Activated CD8-positive, alpha-beta memory T cell treated with anti-CD3 and anti-CD28 coated beads for 24 hours (primary cell): ENCODE data around the gene ZBTB11.
A peak's percentile ranks its signal among the peaks of the same experiment; 100 is the strongest.
"Not testable (repeated sequence)": the region's sequence is repeated elsewhere in the genome, so short reads cannot be mapped to it uniquely, and the experiment has no call there.

ENCODE experiments used
- DNase-seq: peaks from one replicate; pipeline ENCODE4 v3.0.0-alpha.2; 2020

ZBTB11 gene

DNA sequence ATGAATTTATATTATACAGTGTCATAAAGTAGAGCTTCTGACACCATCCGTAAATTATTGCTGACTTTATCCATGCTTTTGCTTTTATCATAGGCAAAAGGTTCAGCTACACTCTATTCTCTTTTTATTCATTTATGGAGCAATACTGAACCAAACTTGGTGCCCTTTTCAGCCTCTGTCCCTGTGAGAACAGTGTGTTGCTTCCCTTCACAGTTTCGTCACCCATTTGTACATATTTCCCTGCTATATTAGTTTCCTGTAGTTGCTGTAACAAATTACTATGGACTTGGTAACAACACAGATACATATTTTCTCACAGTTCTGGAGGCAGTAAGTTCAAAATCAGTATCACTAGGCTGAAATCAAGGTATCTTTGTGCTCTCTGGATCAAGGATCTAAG lies 12.4 kb upstream of the ZBTB11 start:
- no peak for DNase-seq

DNA sequence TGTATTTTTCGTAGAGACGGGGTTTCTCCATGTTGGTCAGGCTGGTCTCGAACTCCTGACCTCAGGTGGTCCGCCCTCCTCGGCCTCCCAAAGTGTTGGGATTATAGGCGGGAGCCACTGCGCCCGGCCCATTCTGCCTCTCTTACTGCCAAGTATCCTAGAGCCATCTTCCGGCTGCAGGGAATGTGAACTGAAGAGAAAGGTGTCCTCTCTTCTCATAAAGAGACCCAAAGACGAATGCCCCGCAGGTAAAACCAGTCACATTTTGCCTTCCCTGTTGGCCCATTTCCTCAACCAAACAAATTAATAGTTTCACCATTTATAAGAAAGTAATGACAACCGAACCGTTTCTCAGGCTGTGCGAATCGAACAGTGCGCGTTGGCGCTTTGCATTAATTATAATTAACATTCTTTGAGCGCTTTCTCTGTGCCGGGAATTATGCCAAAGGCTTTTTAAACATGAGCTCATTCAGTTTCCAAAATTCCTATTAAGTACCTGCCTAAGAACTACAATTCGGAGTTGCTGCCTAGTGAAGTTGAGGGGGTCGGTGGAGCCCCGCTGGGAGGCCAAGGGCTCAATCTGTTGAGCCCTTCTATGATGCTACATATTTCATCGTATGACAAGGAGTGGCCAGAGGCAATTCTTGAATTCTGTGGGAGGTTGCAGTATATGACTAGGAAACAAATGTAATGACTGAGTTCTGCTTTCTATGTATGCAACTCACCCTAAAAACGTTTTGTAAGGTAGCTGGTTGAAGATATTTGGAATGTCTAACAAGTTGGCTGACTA lies 10.4 kb upstream of the ZBTB11 start:
- no peak for DNase-seq

DNA sequence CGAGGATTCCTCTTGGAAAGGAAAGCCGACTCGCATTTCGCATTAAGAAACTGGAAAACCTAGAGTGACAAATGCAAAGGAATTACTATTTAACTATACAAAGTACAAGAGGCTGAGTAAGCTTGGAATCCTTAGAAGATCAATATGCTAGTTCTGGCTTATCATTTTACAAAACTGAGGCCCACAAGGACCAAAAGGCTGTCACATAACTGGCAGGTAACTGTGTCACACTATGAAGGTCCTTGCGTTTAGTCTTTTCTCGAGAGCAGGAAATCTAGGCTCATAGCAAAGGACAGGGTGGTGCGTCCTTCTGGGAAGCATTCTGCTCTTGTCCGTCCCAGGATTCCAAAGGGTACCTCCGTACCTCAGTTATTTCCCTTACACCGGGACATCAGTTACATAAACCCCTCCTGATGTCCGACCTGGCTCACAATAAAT lies 9.0 kb upstream of the ZBTB11 start:
- DNase-seq = no peak

DNA sequence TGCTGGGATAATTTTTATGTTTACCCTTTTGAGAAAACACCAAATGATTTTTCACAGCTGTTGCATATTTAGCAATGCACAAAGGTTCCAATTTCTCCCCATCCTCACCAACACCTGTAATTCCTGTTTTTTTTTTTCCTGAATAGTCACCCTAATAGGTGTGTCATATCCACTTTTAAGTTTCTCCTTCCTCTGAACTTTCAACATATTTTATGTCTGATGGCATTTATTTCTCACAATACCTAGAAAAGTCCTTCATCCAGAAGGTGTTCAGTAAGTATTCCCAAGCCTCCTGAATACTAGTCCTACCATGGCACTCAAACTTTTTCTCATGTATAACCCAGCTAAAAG lies 8.1 kb upstream of the ZBTB11 start:
- no peak for DNase-seq

DNA sequence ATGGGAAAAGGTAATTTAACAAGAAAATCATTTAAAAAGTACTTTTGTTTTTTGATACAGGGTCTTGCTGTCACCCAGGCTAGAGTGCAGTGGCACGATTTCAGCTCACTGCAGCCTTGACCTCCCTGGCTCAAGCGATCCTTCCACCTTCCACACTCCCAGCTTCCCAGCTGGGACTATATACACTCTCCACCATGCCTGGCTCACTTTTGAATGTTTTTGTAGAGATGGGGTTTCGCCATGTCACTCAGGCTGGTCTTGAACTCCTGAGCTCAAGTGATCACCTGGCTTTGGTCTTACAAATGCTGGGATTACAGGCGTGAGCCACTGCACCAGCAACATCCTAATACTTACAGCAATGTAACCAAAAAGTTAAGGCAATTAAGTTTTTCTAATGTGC lies 3.5 kb upstream of the ZBTB11 start:
- no peak for DNase-seq

DNA sequence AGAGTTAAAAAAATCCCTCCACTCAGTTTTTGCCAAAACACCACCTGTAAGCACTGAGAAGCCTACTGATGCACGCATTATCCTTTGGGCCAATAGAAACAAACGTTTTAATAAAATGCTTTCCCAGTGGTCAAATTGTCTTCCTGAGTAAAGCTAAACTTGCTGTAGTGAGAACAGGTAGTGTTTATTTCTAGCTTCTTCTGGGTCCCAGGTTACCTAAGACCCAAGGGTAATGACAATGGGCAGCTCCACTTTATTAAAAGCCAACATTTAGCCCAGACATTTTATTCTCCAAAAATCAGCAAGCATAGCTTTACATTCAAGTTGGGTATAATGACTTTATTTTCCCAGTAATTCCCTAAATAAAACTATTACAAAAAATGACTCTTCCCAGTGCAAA lies 1.9 kb upstream of the ZBTB11 start:
- not testable (repeated sequence) for DNase-seq

DNA sequence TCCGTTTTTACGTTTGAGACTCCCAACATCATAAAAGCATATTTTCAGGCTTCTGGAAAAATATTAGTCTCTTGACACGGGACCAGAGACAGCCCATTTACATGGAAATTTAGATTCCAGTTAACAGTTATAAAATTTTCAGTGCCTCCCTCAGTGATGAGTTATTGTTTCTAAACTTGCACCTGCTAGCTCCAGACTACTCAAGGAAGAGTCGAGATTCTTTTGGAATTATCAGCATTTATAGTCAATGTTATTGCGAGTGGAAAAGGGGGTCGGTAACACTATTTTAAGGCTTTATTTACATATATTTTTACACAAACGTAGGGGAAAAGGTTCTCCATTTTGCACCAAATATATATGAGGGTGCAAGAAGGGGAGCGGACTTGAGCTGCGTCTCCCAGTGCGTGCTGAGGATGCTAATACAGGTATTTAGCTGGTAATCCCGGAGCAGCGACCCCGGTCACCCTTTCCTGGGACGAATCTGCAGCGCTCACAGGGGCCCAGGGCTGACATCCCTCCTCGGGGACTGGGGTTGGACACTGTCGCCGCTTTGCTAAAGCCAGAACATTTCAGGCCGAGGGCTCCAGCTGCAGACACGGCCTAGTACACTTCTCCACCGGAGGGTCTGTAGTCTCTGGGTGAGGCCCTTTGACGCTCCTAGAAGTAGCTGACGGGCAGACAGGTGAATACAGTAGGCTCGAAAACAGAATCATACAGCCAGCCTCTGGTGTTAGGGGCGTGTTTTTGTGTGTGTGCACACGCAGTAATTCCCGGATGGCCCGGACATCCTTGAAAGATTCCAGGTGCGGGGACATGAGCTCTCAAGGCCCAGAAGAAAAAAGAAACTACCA lies 729 bp upstream of the ZBTB11 start:
- DNase-seq = peak; percentile 69

DNA sequence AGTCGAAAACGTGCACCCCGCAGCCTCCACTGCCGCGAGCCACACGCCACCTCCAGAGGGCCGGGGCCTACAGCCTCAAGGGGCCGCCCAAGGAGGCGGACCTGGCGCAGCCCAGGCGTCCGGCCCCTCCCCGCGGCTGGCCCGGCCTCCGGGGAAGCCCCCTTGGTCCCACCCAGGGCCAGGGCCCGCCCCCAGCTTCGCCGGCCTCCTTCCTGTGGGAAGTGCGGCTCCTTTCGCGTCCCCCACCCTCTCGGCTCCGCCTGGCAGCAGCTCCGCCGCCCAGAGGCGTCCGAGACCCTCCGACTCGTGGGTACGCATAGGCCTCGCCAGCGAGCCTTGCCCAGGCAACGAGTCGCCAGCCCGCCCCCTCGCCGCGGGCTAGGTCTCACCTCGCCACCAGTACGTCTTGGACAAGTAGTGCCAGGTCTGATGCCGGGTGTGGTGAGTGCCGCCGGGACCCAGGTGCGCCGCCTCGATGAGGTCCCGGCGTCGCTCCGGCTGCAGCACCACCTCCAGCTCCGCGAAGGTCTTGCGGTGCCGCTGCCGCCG lies 642 bp downstream of the ZBTB11 start:
- peak; percentile 98 for DNase-seq

DNA sequence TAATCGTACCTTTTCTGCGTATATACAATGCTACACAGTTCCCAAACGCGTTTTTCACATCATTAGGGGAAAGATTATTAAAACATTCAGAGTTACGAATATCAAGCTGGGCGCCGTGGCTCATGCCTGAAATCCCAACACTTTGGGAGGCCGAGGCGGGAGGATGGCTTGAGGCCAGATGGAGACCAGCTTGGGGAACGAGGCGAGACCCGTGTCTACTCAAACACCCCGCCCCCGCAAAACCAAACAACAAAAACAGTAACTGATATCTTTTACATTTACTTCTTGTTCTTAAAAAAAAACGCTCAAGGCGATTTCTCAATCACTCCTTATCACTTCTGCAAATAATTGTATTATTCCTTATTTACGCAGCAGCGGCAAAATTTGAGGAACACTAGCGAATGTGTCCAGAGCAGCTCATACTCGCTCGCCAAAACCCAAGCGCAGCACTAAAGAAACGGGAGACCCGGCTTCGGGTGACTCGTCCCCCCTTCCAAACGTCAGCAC lies 1.2 kb downstream of the ZBTB11 start:
- DNase-seq = no peak

DNA sequence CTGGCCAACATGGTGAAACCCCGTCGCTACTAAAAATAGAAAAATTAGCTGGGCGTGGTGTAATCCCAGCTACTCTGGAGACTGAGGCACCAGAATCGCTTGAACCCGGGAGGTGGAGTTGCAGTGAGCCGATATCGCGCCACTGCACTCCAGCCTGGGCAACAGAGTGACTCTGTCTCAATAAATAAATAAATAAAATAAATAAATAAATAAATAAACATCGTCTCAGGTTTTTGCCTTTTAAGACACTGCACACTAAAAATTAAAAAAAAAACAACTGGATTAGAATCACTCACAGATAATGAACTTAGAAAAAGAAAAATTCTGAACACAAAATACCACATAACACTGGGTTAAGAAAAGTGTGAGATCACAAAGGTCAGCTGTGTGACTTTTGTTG lies 2.4 kb downstream of the ZBTB11 start:
- DNase-seq = no peak

DNA sequence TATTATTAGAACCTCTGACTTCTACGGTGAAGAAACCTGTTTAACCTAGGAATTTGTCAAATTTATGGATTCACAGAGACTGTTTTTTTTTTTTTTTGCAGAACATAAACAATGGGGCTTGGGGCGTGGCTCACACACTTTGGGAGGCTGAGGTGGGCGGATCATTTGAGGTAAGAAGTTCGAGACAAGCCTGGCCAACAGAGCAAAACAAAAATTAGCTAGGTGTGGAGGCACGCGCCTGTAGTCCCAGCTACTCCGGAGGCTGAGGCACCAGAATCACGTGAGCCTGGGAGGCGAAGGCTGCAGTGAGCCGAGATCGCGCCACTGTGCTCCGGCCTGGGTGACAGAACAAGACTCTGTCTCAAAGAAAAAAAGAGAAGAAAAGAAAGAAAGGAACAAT lies 3.0 kb downstream of the ZBTB11 start:
- DNase-seq = no peak

DNA sequence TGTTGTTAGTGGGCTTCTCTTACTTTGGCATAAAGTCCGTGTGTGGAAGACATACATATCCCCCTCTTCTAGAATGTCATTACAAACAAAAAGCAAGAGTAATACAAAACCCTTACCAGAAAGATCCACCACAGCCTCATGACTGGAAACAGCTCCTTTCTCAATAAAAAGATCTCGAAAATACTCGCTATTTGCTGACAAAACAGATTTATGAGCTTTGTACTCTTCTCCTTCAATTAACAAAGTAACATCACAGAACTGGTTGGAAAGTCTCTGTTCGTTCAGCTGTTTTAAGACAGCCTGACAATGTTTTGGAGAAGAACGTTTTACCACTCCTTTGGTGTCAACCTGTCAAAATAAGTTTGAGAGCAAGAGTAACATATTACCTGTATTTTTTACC lies 5.9 kb downstream of the ZBTB11 start:
- DNase-seq = no peak

DNA sequence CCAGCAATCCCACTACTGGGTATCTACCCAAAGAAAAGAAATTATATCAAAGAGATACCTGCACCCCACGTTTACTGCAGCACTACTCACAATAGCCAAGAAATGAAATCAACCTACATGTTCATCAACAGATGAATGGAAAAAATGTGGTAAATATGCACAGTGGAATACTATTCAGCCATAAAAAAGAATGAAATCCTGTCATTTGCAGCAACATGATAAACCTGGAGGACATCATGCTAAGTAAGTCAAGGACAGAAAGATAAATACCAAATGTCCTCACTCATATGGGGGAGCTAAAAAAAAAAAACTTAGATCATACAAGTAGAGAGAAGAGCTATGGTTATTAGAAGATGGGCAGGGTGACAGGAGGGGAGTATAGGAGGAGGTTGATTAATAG lies 9.1 kb downstream of the ZBTB11 start:
- DNase-seq = no peak

DNA sequence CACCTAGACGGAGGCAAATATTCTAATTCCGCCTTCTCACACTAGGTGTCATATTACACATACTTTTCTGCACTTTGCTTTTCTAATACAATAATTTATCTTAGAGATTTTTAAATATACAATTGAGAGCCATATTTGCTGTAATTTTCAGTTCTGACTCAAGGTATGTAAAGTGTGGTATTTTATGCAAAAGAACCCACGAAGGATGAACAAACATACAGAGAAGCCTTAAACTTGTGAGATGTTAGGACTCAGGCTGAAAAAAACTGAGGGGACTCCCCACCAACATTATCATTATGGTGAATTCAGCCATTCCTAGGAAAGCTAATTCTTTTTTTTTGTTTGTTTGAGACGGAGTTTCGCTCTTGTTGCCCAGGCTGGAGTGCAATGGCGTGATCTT lies 9.6 kb downstream of the ZBTB11 start:
- no peak for DNase-seq

DNA sequence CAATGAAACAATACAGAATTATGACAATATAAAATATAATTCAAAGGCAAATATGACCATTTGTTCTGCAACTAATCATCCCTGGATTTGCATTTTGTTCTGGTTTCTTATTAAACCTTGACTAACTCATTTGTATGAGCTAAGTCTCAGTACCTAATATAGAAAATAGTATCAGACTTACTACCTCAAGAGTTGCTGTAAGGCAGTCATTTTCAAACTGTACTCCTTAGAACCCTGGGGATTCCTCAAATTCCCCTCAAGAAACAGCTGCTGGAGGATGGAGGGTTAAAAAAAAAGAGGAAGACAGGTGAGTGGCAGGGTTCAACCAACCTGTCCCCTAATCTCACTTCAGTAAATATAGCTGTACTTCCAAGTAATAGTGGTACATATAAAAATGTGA lies 11.1 kb downstream of the ZBTB11 start:
- no peak for DNase-seq

DNA sequence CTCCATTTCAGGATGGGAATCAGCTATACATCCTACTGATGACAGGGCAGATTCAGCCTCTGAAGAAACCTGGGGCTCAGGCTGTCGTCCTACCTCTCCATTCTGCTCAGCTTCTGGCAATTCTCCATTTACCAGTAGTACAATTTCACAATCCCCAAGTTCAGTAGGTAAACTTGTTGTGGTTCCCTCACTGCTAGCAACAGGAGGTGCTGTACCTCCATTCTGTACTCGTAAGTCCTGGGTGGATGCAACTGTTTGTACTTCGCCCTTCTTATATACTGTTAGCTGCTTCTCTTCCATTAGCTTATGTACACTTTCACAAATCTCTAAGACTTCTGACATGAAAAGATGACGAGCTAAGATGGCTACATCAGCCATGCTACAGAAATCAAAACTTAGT lies 11.6 kb downstream of the ZBTB11 start:
- DNase-seq = no peak

DNA sequence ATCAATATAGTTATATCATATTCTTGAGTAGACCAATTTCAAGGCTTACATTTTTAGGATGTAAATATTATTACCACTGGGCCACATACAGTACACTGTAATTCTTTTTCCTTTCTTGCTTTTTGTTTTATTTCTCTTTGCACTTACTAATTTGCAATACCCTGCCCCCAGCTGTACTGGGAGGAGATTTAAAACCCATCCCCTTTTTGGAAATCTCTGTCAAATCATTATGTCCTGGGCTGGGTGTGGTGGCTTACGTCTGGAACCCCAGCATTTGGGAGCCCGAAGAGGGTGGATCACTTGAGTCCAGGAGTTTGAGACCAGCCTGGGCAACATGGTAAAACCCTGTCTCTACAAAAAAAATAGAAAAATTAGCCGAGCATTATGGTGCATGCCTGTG lies 16.2 kb downstream of the ZBTB11 start:
- no peak for DNase-seq

DNA sequence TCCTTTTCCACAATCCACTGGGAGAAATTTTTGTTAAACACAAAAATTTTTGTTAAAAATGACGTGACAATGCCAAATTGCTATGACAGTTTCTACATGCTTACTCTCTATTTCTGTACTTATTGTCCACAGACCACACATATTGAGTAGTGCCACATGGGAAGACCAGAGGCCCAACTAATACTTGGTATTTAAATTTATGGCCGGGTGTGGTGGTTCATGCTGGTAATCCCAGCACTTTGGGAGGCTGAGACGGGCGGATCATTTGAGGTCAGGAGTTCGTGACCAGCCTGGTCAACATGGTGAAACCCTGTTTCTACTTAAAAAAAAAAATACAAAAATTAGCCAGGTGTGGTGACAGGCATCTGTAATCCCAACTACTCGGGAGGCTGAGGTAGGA lies 20.3 kb downstream of the ZBTB11 start:
- no peak for DNase-seq

DNA sequence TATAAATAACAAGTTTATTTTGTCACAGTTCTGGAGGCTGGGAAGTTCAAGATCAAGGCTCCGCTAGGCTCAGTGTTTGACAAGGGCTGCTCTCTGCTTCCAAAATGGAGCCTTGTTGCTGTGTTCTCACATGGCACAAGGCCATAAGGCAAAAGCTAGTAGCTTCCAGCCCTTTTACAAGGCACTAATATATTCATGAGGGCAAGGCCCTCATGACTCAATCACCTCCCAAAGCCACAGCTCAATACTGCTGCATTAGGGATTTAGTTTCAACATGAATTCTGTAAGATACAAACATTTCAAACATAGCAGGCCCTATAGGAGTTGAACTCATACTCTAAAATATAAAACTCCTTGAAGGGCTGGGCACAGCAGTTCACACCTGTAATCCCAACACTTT lies 30.2 kb downstream of the ZBTB11 start:
- no peak for DNase-seq

DNA sequence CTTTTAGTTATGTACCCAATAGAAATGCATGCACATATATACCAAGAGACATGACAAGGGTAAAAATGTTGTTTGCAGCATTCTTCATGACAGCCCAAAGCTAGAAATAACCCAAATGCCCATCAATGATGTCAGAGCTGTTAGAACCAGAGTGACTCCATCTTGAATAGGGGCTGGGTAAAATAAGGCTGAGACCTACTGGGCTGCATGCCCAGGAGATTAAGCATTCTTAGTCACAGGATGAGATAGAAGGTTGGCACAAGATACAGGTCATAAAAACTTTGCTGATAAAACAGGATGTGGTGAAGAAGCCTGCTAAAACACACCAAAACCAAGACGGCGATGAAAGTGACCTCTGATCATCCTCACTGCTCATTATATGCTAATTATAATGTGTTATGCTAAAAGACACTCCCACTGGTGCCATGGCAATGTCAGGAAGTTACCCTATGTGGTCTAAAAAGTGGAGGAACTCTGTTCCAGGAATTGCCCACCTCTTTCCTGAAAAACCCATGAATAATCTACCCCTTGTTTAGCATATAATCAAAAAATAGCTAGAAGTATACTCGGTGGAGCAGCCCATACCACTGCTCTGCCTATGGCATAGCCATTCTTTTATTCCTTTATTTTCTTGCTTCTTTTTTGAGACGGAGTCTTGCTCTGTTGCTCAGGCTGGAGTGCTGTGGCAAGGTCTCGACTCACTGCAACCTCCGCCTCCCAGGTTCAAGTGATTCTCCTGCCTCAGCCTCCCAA lies 32.9 kb downstream of the ZBTB11 start:
- DNase-seq = no peak

DNA sequence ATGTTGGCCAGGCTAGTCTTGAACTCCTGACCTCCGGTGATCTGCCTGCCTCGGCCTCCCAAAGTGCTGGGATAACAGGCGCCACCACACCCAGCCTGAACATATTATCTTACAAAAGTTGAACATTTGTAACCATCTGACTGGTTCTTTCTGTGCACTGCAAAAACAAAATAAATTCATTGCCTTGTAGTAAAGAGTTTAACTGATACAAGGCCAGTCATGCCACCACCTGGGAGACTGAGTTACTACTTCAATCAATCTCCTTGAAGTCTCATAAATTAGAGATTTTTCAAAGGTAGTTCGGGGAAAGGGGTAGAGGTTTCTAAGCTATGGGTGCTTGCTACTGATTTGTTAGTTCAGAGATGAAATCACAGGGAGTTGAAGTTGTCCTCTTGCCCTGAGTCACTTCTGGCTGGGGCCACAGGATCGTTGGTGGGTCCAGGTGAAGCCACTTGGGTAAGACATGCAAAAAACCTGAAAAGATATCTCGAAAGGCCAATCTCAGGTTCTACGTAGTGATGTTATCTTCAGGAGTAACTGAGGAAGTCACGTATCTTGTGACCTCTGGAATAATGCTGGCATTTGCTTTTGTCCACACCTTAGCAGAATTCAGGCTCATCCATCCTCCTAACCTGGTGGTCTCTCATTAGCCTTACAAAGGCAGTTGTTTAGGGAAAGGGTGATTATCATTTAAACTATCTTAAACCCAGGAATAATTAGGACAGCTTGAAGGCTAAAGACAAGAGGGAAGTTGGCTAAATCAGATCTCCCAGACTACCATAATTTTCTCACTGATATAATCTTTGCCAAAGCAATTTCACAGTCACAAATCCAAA lies 33.7 kb downstream of the ZBTB11 start:
- DNase-seq = no peak

DNA sequence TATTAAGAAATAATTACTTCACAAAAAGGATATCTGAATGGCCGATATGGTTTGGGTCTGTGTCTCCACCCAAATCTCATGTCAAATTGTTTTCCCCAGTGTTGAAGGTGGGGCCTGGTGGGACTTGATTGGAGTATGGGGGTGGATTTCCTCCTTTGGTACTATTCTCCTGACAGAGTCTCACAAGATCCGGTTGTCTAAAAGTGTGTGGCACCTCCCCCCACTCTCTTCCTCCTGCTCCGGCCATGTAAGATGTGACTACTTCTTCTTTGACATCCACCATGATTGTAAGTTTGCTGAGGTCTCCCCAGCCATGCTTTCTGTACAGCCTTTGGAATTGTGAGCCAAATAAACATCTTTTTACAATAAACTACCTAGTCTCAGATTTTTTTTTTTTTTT lies 34.5 kb downstream of the ZBTB11 start:
- no peak for DNase-seq
